GM12874 (cell line): ENCODE measurements around the gene KCNQ2.

Experiments
- TF ChIP-seq, protein P1 (sequence below): IDR thresholded peaks from 2 replicates; pipeline ENCODE4 v1.5.1; 2011; ENCODE audit warnings: low read depth, mild to moderate bottlenecking, control low read depth, low read length, moderate library complexity; ENCODE audit not compliant: insufficient read depth

KCNQ2 gene

DNA sequence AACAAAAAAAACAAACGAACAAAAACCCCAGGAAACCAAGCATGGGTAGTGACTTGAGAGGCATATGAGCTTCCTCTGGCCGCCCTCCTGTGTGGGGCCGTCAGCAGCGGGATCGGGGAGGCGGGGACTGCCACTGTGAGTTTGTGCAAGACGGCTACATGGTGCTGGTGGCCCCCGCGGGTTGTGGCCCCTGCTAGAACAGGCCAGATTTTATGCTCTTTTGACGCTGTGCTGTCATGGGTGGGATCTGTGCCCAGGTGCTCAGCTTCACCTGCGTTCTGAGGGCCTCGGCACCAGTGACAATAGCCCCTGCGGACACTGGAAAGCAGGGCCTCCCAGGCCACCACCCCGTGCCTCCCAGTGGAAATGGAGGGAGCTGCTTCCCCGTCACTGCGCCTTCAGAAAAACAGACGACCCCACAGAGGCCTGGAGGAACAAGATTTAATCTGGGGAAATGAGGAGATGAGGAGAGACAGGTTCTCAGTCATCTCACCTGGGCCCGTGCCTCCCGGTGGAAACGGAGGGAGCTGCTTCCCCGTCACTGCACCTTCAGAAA lies 4.7 kb upstream of the KCNQ2 start:
- TF ChIP-seq, protein P1, sequence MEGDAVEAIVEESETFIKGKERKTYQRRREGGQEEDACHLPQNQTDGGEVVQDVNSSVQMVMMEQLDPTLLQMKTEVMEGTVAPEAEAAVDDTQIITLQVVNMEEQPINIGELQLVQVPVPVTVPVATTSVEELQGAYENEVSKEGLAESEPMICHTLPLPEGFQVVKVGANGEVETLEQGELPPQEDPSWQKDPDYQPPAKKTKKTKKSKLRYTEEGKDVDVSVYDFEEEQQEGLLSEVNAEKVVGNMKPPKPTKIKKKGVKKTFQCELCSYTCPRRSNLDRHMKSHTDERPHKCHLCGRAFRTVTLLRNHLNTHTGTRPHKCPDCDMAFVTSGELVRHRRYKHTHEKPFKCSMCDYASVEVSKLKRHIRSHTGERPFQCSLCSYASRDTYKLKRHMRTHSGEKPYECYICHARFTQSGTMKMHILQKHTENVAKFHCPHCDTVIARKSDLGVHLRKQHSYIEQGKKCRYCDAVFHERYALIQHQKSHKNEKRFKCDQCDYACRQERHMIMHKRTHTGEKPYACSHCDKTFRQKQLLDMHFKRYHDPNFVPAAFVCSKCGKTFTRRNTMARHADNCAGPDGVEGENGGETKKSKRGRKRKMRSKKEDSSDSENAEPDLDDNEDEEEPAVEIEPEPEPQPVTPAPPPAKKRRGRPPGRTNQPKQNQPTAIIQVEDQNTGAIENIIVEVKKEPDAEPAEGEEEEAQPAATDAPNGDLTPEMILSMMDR = no peak

DNA sequence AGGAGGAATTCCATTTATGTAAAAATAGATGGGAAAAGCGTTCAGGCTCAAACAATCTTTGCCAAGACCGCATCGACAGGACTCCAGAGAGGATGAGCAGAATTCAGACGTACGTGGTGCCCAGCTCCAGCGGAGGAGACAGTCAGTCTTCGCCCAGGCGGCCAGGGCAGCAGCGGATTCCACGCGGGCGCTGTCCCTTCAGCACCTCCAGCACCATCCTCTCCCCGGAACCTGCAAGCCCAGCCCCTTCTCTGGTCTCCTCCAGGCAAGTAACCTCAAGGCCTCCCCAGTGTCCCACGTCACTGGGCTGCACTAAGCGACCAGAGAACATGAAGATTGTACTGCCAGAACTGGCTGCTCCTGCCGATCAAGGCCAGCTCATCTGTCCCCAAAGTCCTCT lies 2.8 kb upstream of the KCNQ2 start:
- TF ChIP-seq, protein P1 = no peak

DNA sequence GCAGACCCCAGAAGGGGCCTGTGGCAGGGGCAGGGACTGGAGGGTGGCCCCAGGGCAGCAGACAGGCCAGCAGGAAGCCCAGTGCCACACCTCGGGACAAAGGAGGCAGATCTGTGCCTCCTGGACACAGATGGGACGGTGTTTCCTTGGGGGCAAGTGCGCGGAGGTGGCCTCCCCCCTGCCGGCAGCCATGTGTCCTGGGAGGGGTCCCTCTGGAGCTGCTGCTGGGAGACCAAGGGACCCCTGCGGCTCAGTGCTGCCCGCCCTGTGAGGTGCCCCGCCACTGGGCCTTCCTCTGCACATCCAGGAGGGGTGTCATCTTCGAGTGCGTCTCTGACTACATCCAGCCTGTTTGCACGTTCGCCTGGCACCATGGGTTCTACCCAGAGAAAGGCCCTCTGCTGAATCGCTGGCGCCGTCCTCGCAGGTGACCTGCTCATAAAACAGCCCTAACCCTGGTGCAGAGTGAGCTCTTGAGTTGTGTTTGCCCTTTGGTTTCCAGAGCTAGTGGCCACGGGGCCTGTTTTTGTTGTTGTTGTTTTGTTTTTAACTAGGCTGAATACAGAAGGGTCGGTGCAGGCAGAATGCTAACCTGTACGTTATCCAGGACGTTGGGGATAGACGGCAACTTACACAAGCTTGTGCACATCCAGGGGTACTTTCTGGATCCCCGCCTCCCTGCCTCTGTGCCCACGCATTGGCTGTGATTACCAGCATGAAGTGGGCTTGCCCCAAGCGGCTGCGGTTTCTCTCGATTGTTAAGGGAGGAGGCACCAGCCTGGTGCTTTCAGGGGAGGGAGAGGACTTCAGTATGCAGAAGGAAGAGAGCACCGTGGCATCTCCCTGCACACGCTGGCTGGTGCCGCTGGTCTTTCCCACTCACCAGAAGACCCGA lies 1.3 kb upstream of the KCNQ2 start:
- TF ChIP-seq, protein P1 = no peak

DNA sequence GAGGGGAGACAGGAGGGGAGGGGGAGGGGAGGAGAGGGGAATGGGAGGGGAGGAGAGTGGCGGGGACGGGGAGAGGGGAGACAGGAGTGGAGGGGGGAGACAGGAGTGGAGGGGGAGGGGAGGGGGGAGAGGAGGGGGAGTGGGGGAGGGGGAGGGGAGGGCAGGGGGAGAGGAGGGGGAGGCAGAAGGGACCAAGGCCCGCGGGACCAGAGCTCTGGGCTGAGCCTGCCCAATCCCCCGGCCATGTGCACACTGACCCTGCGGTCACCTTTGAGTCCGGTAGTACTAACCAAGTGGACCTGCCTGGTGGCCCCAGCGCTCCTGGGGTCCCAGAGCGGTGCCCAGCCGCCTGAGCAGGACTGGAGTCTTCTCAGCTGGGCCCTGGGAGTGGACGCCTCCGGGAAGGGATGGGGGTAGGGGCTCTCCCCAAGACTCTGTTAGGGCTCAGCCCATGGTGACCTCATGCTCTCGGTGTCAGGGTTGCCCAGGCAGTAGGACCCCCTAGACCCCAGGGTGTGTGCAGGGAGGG lies 471 bp upstream of the KCNQ2 start:
- TF ChIP-seq, protein P1 = no peak

DNA sequence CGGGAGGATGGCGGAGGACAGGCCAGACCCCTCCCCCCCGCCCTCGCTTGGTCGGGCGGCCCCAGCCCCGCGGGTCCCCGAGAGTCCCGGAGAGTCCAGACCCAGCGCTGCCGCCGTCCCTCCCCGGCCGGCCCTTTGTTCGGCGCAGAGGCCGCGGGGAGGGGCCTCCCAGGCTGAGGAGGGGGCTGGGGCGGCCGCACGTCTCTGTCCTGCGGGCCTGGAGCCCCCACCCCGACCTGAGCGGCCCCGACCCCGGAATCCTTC lies 806 bp downstream of the KCNQ2 start:
- TF ChIP-seq, protein P1 = no peak

DNA sequence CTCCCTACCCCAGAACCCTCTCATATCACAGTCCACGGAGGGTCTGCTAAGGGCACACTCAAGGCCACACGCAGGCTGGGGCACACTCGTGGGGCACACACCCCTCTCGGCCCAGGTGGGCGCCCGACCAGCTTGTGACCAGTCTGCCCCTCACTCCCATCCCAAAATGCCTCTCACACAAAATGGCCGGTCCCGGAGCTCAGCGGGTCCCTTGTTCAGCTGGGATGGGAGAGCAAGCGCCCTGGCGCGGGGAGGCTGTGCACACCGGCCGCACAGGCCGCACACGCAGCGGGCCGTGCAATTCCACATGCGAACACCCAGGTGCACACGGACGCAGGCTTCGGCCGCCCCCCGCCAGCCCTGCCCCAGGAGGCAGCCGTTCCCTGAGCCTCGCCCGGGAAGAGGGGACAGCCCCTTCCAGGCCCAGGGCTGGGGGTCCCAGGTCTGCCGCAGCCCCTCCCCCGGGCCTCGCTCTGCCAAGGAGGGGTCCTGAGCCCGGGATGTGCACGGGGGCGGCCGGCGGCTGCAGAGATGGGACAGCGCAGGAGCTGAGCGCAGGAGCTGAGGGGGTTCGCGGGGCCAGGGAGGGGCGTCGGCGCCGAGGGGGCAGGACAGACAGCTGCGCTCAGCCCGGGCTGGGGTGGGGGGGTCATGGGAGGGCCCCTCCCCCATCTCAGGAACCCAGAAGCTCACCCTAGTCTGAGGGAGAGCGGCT lies 1.3 kb downstream of the KCNQ2 start:
- TF ChIP-seq, protein P1 = no peak

DNA sequence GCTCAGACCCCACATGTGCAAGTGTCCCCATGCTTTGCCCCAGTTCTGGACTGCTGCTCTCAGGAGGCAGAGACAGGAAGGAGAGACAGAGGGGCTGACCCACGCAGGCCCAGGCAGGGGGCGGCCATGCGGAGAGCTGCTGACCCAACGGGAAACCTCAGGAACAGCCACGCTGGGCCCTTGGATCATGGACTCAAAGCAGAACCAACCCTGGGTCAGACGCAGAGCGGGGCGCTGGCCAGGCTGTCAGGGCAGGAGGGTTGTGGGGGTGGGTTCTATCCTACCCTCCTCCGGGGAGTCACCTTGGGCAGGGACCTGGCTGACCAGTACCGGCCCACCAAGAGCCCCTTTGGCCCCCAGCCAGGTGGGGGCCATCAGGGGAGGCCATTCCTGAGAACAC lies 2.0 kb downstream of the KCNQ2 start:
- TF ChIP-seq, protein P1 = no peak
